RKO (cell line): ENCODE measurements around the gene ITGA3.

ENCODE experiments used
- DNase-seq: peaks from one replicate; pipeline ENCODE4 v3.0.0-alpha.2; 2016; ENCODE audit warnings: low spot score

Gene ITGA3

GRCh38 chr17:50094753-50095619, 39.1 kb downstream of the ITGA3 start, which contains the start of gene PDK2:
TSS of gene PDK2 (plus strand) at chr17:50095351. CDS start at chr17:50095436, 85 bp downstream.
- peak; percentile 97 for DNase-seq

- no peak for DNase-seq
Observed at GRCh38 chr17:50095626-50096037, 39.7 kb downstream of the ITGA3 start.

- no peak for DNase-seq
Observed at GRCh38 chr17:50096092-50096491, 40.2 kb downstream of the ITGA3 start.

GRCh38 chr17:50096758-50097157, 40.8 kb downstream of the ITGA3 start:
- DNase-seq: no peak

- DNase-seq: no peak
Observed at GRCh38 chr17:50097455-50097854, 41.5 kb downstream of the ITGA3 start.

GRCh38 chr17:50097926-50098325, 42.0 kb downstream of the ITGA3 start:
- DNase-seq: no peak

- no peak for DNase-seq
Observed at GRCh38 chr17:50098583-50098982, 42.7 kb downstream of the ITGA3 start.

- no peak for DNase-seq
Observed at GRCh38 chr17:50099003-50099402, 43.1 kb downstream of the ITGA3 start.

- no peak for DNase-seq
Observed at GRCh38 chr17:50100480-50100883, 44.6 kb downstream of the ITGA3 start.

GRCh38 chr17:50100921-50101345, 45.0 kb downstream of the ITGA3 start:
- DNase-seq: no peak

GRCh38 chr17:50101346-50102163, 45.6 kb downstream of the ITGA3 start:
- no peak for DNase-seq

GRCh38 chr17:50102164-50102991, 46.5 kb downstream of the ITGA3 start:
- no peak for DNase-seq

- no peak for DNase-seq
Observed at GRCh38 chr17:50103252-50103651, 47.3 kb downstream of the ITGA3 start.

GRCh38 chr17:50103941-50104340, 48.0 kb downstream of the ITGA3 start:
- no peak for DNase-seq

- no peak for DNase-seq
Observed at GRCh38 chr17:50105811-50106210, 49.9 kb downstream of the ITGA3 start.

GRCh38 chr17:50106393-50107131, 50.7 kb downstream of the ITGA3 start:
- DNase-seq: no peak

GRCh38 chr17:50107790-50108414, 52.0 kb downstream of the ITGA3 start:
- no peak for DNase-seq

GRCh38 chr17:50108556-50108955, 52.6 kb downstream of the ITGA3 start:
- no peak for DNase-seq

GRCh38 chr17:50109207-50109606, 53.3 kb downstream of the ITGA3 start:
- DNase-seq: no peak

- DNase-seq: no peak
Observed at GRCh38 chr17:50109785-50110184, 53.9 kb downstream of the ITGA3 start.
